Glomerular visceral epithelial cell (primary cell): Measurements from ENCODE around the gene ROBO2.

Experiments
- DNase-seq: peaks from one replicate; pipeline ENCODE4 v3.0.0-alpha.2; 2016; ENCODE audit errors: extremely low spot score

Gene ROBO2

DNA sequence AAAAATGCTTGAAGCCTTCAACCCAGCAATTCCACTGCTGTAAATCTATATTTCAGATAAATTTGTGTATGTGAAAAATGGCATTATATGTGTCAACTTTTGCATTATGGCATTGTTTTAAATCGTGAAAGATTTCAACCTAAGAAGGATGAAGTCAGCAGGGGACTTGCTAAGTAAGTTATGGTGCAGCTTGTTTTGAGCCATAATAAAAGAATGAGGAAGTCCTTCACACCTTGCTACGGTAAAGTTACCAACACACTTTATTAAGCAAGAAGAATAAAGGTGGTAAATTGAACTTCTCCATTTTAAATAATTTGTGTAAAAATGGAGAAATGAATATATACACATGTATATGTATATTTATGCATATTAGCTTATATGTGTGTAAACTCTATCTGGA is 371.4 kb downstream of the ROBO2 start:
- no peak for DNase-seq

DNA sequence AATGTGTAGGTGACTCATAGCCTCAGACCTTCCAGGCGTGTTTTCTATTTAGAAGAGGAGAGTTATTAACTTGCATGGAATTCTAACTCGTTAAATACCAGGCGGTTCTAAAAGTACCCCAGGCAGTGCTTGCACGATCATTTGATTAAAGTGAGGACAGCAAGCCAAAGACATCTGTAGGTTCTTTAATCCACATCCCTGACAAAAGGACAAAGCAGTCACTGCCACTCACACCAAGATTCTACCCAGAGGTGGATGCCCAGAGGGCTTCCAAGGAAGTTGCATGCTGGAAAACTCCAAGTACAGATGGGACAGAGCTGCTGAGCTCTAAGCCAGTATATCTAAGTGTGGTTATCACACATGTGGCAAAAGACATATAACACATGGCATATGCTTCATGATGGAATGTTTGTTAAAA is 372.1 kb downstream of the ROBO2 start:
- no peak for DNase-seq

DNA sequence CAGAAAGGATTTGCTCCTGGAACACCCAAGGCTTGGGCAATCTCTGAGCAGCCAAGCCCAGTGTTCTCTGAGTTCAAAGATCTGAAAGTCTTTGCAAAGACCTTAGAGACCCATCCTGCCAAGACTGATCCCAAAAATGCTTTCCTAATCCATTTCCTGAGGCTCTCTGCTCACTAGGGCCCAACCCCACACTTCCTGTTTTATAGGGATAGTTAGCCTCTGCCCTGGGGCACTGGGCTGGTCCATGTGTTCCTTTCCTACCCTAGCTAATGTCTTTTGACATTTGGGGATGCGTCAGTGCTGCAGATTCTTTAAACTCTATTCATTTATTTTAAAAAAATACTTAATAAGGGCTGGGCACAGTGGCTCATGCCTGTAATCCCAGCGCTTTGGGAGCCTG is 372.7 kb downstream of the ROBO2 start:
- no peak for DNase-seq

DNA sequence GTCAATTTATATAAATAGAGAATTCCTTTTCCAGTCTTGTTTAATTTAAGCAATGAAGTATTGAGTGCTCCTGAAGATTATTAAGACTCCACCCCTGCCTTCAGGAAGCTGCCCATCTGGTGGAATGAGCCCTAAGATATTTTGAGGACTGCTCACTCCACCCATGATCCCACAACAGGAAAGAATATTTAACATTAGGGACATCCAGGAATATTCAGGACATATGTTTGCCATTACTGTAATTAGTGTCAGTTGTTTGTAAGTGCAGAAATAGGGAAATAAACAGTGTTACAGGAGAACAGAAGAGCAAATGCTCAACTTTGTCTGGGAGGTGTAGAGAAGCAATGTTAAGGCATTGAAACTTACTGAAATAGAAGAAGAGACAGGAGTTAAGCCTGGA is 375.0 kb downstream of the ROBO2 start:
- DNase-seq: no peak

DNA sequence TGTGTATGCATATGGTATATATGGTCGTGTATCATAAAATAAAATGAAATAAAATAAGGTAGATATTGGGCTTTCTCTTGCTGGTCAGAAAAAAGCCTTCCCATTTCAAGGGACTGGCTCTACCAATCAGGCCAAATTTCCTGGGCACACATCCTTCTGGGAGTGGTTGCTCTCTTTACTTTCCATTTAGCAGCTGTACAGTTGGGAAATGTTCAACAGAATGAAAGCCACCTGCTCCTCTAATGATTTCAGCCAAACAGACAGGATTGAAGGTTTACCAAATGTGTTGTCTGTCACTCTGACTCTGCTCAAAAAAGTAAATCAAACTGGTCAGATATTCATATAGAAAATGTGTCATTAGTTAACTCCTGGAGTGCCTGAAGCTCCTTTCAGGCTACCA is 380.4 kb downstream of the ROBO2 start:
- DNase-seq: no peak

DNA sequence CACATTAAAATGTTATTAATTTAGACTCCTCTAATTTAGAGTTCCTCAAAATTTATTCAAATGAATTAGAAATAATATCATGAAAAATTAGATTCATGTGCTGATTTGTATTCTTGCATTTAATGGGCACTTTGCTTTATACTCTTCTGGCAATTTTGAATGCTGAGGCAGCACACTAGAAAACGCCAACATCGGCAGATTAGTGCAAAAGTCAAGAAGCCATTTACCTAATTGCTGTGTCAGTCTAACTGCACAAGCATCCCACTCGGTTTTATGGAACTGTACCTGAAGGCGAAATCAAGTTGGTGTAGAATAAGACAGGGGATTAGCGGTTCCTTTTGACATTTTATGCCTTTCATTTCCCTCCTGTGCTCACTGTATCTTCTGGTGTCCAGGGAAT is 382.0 kb downstream of the ROBO2 start:
- DNase-seq: no peak

DNA sequence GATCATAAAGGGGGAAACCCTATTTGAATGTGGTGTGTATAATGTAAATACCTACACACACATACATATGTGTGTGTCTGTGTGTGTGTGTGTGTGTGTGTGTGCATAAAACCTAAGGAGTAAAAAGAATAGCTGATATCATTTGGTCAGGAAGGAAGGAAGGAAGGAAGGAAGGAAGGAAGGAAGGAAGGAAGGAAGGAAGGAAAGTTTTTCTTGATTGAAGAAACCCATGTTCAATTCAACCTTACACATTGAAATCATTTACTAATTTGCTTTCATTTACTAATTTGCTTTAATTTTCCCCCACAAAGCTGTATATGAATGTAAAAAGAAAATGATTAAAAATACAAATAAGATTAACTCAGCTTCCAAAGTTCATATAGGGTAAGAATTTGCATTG is 386.6 kb downstream of the ROBO2 start:
- DNase-seq: no peak

DNA sequence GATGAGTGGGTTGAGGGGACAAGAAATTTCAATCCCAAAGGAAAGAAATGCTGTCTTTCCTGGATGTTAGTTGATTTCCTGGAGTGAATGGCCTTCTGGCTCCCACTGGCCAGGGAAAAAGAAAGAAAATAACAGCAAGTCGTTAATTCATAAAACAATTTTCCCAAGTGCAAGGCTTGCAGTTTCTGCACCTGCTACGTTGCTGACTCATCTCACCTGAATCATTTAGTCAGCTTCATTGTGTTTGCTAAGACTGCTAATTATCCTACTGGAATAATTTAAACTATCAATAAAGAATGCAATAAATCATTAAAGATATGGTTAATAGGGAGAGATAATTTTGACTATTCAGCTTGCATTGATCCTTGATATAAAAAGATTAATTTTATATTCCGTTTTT is 387.6 kb downstream of the ROBO2 start:
- DNase-seq: no peak

DNA sequence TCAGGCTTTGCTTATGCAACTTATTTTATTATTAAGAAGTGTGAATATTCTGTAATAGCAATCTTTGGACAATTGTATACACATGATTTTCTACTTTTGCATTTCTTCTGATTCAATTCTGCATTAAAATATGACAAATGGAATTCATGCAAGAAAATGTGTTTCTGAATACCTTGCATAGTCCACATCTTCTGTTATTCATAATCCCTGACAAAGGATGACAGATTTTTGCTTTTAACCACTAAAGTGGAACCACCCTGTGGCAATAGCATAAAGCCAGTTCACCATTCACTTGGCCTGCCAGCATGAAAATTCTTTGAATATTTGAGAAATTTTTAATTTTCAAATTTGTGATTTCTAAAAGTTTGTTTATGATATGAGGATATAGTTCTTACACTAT is 397.0 kb downstream of the ROBO2 start:
- no peak for DNase-seq

DNA sequence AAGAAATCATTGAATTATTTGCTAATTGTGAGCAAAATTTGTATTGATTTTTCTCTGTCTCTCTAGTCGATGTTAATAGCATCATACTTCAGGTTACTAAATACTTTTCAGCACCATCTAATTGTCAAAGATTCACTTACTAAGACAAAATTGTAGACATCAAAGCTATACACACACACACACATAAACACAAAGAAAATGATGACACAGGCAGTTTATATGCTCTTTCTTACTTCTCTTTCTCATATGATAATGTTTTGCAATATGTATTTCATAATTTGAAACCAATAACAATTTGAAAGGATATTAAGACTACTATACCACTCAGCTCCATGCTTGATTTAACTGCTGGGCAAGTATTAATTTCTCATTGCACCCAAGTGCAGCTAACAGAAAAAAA is 406.2 kb downstream of the ROBO2 start:
- DNase-seq: no peak

DNA sequence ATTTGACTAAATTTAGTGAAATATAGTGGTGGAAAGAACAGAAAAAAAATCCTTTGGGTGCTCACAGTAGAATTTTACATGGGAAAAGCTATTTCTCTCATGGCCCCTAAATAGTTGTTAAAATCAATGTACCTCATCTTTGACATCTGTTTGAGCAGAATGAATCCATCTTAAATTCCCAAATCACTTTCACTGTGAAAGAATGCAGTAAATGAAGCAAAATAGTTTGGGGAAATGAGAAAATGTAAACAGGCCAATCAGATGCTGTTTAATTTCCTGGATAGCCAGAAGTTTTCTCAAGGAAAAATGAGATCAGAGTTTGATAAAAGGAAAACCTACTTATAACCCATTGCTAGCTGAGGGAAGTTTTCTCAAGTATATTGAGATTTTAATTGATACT is 406.9 kb downstream of the ROBO2 start:
- DNase-seq: no peak

DNA sequence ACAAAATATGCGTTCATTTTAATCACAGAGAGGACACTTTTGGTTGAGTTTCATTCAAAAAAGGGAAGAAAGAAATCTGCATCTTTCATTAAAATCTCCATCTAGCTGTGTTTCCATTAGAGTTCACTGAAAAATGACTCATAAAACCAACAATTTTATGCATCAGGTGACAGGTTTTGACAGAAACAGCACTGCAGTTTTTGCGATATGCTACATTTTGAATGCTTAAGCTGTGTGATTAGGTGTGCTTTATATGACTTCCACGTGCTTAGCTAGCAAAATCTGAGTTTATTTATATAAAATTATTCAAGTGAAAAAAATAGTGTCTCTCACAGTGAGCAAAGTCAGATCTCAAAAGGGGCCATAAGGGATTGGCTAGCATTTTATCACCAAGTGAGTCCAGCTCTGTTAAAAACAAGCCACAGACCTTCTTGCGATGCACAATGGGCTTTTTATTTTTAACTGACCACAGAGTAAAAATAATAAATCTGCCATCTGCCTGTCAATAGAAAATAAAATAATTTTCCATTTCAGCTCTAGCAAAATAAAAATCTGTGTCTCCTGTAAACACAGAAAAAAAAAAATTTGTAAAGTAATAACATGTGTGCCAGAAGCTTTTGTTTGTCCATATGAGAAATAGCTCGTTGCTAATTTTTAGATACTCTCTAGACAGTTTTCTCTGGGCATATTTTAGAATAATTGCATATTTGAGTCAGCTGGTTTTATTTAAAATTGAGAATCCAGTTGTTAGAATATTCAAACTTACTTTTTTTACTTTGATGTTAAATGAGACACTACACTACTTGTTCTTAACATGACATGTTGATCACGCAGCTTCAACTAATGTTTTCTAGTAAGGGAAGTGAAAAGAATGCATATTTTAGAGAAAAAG is 409.8 kb downstream of the ROBO2 start:
- no peak for DNase-seq

DNA sequence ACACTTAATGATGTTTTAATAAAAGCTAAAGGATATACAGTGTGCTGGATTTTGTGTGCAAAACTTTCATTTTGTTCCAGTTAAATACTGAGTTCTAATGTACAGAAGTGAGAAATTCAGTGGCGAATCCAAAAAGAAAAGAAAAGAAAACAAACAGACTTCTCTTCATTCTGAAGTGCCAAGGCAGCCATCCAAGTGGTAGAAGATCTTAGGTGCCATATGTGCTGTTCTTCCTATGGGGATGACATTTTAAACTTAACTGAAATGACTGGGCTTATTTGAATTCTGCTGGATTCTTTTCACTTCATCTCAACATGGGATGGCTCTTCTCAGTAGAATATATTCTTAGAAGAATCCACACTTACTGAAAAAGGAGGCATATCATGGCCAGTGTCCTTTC is 416.5 kb downstream of the ROBO2 start:
- no peak for DNase-seq

DNA sequence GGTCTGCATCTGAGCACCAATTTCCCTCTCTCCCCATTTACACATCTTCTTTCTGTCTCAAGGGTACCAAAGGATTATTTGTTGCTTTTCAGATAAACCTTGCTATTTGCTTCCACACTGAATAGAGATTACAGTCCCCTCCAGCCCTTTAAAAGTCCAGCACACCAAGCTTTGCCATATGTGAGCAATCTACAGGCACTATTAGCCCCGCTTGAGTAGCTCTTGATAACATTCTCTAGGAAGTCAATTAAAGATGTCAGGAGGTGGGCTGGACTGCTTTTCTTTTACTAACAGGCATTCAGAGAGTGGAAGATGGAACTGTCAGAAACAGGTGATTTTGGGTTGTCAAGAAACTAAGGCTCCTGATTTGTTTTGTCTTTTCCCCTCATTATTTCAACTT is 417.0 kb downstream of the ROBO2 start:
- no peak for DNase-seq

DNA sequence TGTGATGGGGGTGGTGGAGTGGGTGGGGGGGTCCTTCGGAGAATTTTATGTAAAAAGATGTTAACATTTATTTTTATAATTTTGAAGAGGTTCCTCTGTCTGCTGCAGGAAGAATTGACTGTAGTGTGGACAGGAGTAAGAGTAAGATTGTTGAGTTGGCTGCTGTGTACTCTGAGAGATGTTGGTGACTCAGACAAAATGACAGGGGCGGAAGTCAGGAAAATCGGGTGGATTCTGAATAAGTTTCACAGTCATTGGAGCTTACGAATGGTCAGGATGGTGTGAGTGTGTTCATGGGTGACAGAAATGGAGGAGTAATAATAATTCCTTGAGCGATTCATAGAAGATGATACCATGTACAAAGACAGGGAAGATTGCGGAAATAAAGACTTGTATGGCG is 420.0 kb downstream of the ROBO2 start:
- no peak for DNase-seq

DNA sequence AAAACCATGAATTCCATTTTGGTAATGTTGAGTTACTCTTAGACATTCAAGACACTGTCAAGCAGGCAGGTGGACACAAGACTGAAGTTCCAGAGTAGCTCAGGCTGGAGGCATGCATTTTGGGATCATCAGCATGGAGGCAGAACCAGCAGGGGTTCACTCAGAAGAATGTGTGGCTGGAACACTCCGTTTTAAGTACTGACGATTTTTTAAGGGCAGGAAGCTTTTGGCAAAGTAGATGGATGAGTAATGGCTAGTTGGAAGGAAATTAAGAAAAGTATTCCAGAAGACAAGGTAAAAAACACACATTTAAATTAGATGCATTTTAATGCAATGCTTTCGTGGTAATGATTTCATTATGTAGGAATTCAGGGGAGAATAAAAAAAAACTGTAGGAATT is 420.4 kb downstream of the ROBO2 start:
- DNase-seq: no peak

DNA sequence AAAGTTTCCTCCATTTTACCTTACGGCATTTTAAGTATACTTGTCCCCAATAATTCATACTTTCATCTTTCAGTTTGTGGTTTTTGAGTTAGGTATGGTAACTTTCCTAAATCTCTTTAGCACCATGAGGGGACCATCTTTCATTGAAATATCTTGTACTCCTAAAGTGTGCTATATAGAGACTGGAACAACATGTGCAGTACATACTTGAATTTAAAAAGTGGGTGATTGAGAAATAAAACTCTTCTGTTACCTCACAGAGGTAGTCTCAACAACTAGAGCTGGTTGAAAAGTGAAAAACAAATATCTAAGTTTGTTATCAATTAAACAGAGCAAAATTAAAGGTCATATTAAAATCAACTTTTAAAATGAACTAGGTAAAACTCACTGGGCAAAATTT is 423.1 kb downstream of the ROBO2 start:
- no peak for DNase-seq

DNA sequence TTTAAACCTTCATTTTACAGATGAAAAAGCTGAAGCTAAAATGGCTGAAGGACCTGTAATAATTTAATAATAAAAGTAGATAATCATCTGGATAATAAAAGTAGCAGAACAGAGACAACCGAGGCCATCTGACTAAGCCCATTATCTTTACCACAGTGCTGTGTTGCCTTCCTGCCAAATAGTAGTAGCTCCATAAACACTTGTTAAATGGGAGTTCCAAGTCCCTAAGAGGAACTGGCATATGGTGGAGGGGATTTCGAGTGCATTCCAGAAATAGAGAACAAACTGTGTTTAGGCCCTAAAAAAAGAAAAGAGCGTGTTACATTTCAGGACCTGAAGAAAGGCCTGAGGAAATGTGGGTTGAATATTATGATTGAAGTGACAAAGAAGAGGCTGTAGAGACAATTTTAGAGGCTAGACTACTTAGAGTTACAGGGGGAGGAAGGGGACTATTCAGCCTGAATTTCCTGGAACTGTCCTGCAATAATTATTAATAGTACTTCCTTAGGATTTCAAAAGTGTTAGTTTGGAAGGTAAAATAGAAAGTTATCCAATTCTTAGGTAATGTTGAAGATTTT is 424.3 kb downstream of the ROBO2 start:
- no peak for DNase-seq

DNA sequence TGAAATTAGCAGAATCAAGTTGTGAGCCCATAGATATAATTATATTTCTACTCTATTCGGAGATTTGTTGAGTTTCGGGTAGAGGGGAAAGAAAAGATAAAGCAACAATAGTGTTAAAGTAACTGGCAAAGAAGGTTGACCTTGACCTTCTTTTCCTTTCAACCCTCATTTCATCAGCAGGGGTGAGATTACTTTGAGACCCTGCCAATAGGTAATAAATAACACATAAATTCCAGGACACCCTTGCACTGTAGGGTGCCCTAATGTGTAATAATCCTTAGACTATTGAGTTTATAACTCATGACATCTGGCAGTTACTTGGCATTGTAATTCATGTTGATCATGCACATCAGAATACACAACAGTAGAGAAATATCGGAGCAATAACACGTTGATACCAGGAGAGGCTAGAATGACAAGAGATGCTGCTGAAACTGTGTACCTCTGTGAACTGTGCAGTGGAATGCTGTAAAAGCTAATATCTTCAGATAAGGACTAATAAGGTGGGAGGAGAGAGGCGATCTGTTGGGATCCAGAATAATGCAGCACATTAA is 426.7 kb downstream of the ROBO2 start:
- no peak for DNase-seq

DNA sequence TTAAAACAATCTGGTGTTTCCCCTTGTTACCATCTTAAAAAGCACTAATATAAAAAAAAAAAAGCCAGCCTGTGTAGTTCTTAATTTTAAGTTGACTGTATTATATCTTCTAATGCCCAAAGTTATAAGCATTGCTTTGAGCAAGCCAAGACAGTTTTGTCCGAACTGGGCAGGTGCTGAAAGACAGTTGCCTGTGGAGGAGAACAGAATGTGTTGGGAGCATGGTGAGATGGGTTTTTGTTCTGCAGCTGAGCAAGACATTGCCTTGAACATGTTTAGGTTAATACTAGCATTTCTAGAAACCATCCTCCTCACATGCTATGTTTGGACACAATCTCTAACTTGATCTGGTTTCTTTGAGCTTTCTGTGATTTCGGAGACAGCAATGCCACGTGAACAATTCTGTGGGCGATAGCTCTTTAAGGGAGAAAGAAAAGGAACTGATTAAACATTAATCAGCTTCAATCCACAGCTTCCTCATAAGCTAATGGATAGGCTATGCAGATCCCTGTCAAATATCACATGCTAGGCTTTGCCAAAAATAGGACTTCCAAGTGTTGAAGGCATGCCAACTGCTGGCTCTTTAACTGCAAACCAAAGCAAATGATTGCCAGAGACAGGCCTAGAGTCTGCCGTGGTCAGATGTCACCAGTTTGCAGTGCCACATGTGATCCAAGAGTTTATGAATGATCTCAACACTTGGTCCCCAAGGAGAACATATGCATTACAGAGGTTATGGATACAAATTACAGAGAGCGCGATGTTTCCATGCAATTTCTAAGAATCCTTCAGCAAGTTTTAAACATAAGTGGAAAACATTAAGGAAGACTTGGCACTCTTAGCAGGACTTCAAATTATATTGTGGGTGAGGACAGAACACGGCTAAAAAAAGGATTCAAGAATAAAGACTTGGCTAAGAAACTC is 428.1 kb downstream of the ROBO2 start:
- DNase-seq: peak; percentile 33

DNA sequence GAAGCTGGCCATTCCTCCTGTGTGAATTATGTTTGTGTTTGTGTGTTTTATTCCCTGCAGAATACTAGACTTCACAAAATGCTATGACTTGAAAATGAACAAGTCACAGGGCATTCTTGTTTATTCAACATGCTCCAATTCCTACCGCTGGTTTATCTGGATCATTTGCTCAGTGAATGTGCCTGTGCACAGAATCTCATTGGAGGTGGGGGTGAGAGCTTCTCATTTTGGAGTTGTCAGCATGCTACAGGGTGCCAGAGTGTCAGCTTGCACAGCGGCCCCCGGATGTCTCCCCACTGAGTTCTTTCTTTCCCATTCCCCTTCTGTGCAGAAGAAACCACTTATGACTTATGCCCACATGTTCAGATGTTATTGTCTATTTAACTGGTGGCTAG is 428.7 kb downstream of the ROBO2 start:
- no peak for DNase-seq

DNA sequence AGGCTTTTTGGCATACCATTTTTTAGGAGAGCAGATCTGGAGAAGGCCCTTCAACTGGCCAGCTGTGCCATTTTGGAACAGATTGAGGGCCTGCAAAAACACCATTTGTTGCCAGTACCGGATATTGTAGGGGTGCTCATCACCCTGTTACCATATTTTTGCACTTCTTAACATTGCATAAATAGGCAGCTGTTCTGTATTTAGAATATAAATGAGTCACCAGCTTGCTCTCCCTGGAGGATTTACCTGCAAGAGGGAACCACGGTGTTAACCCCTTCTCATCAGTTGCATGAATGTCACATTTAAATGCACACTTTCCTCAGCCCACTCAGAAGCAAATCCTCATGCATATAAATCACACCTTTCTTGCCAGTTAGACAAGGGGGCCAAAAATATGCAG is 435.6 kb downstream of the ROBO2 start:
- DNase-seq: no peak
